Activated CD8-positive, alpha-beta T cell treated with anti-CD3 and anti-CD28 coated beads, Interleukin-2, amount 10 ng/mL, durations not matched to agents 7 days and 5 days (primary cell): Measurements from ENCODE around the gene ADCY9. TPM values are rescaled to one million over a fixed set of nuclear protein-coding genes. Genes with fewer than 3 reads are reported as not detected.

Experiments
- ATAC-seq: fragments of 150-1000 bp; cut with Tn5 transposase; one replicate; pipeline ENCODE4 v1.10.0; 2021; ENCODE audit warnings: moderate library complexity
- CTCF ChIA-PET: fragments of 350-600 bp; sonication (Branson Sonifier 250); formaldehyde crosslinking; loops from one replicate; lab custom pipeline; 2021; ENCODE audit warnings: antibody characterized with exemption; lab: Charles Lee
- POLR2A ChIA-PET: fragments of 350-600 bp; sonication (Branson Sonifier 250); formaldehyde crosslinking; loops from one replicate; lab custom pipeline; 2021; ENCODE audit warnings: antibody characterized with exemption; lab: Charles Lee
- DNase-seq: peaks from one replicate; pipeline ENCODE4 v3.0.0-alpha.2; 2020
- H3K27ac Mint-ChIP-seq: one replicate; pipeline ENCODE4 v1.8.0; 2021; ENCODE audit warnings: mild to moderate bottlenecking, mixed read lengths
- H3K27me3 Mint-ChIP-seq: one replicate; pipeline ENCODE4 v1.8.0; 2021; ENCODE audit warnings: low read depth, mixed read lengths
- H3K36me3 Mint-ChIP-seq: one replicate; pipeline ENCODE4 v1.8.0; 2021; ENCODE audit warnings: low read depth, mixed read lengths
- H3K4me1 Mint-ChIP-seq: one replicate; pipeline ENCODE4 v1.8.0; 2021; ENCODE audit warnings: low read depth, mixed read lengths
- H3K4me3 Mint-ChIP-seq: one replicate; pipeline ENCODE4 v1.8.0; 2021; ENCODE audit warnings: mild to moderate bottlenecking, mixed read lengths
- H3K9me3 Mint-ChIP-seq: one replicate; pipeline ENCODE4 v1.8.0; 2022; ENCODE audit warnings: mixed read lengths; ENCODE audit not compliant: insufficient read depth
- total RNA-seq, 2 experiments: library from RNA; stranded (reverse); gene quantifications; one replicate each; pipeline ENCODE4 v1.2.3, GENCODE V29; 2021

ADCY9 gene
- total RNA-seq, 2 experiments from 2014 or later = 6.2 to 6.3 TPM

- no peaks in the 10 kb centered on the region for H3K9me3 Mint-ChIP-seq
Observed at GRCh38 chr16:4103745-4104144, 12.5 kb downstream of the ADCY9 start.

DNA sequence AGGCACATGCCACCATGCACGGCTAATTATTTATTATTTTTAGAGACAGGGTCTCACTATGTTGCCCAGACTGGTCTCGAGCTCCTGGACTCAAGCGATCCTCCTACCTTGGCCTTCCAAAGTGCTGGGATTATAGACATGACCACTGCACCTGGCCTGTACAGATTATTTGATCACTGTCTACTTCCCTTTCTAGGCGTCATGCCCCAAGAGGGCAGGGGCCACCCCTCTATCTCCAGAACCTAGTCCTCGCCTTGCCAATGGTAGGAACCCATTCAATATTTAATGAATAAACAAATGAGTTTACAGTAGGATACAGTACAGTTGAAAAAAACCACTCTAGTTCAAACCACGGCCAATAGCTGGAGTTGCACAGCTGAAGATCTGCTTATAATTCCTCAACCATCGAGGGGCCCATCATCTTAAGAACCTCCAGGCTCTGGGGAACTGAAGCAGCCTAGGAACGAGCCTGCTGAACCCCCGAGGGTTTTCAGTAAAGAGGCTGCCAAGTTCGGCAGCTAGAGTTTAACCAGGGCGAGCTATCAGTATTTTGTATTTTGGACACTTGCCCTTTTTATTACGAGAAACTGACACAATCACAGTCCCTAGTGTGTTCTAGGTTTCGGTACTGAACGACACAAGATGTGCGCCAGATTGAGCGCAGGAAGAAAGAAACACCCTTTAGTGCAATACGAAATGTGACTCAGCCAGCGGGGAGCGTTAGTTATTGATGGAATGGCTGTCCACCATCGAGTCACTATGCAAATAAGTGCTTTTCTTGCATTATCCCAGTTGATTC is 14.6 kb downstream of the ADCY9 start:
- H3K4me3 Mint-ChIP-seq = no peak overlapping the region

More at GRCh38 chr16:4103745-4104144, 12.5 kb downstream of the ADCY9 start:
- DNase-seq (no peak), ATAC-seq (no peak)
- Mint-ChIP-seq H3K27ac (no peak overlapping the region), H3K4me3 (no peak overlapping the region), H3K4me1 (no peaks in the 10 kb centered on the region), H3K27me3 (no peaks in the 10 kb centered on the region), H3K36me3 (peaks cover 3% of the 10 kb centered on the region)
- POLR2A ChIA-PET = no interaction called here
- CTCF ChIA-PET = no interaction called here

DNA sequence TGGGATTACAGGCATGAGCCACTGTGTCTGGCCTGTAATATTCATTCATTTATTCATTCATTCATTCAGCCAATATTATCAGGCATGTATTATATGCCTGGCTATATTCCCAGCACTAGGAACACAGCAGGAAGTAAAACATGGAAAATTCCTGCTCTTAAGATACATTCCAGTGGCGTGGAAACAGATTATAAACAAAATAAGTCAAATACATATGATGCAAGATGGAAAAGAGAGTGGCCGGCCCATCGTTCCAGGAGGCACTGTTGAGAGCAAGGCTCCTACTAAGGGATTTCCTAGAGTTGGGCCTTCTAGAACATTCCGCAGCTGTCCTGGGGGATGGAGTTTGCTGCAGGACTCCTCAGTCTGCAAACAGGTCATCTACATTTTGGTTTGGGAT is 17.7 kb downstream of the ADCY9 start:
- ATAC-seq (no peak), DNase-seq (no peak)
- H3K27ac Mint-ChIP-seq = no peak overlapping the region
- ChIA-PET CTCF (no interaction called here), POLR2A (no interaction called here)
- peaks cover 3% of the 10 kb centered on the region for H3K36me3 Mint-ChIP-seq
- no peaks in the 10 kb centered on the region for H3K27me3 Mint-ChIP-seq
- no peak overlapping the region for H3K4me3 Mint-ChIP-seq
- no peaks in the 10 kb centered on the region for H3K4me1 Mint-ChIP-seq
- no peaks in the 10 kb centered on the region for H3K9me3 Mint-ChIP-seq

More for the DNA sequence above, 14.6 kb downstream of the ADCY9 start:
- DNase-seq (no peak), ATAC-seq (no peak)
- no peaks in the 10 kb centered on the region for H3K9me3 Mint-ChIP-seq
- peaks cover 3% of the 10 kb centered on the region for H3K36me3 Mint-ChIP-seq
- no peaks in the 10 kb centered on the region for H3K27me3 Mint-ChIP-seq
- POLR2A ChIA-PET = no interaction called here
- no peak overlapping the region for H3K27ac Mint-ChIP-seq
- CTCF ChIA-PET = interaction anchor here (1.0 kb wide), 1 partner anchor 153 kb away, joined by 3 read pairs; no protein-coding TSS in a partner anchor
- H3K4me1 Mint-ChIP-seq = no peaks in the 10 kb centered on the region

GRCh38 chr16:4097826-4098240 is 18.4 kb downstream of the ADCY9 start:
- ChIA-PET POLR2A (no interaction called here), CTCF (no interaction called here)
- ATAC-seq (no peak), DNase-seq (no peak)
- Mint-ChIP-seq H3K9me3 (no peaks in the 10 kb centered on the region), H3K4me3 (no peak overlapping the region), H3K36me3 (peaks cover 3% of the 10 kb centered on the region), H3K27ac (no peak overlapping the region), H3K4me1 (no peaks in the 10 kb centered on the region), H3K27me3 (no peaks in the 10 kb centered on the region)

- Mint-ChIP-seq H3K27ac (no peak overlapping the region), H3K36me3 (no peaks in the 10 kb centered on the region), H3K4me1 (no peaks in the 10 kb centered on the region), H3K4me3 (no peak overlapping the region), H3K27me3 (no peaks in the 10 kb centered on the region), H3K9me3 (no peaks in the 10 kb centered on the region)
- POLR2A ChIA-PET = no interaction called here
- DNase-seq = no peak
- ATAC-seq = no peak
- CTCF ChIA-PET = interaction anchor here (1.6 kb wide), 1 partner anchor 113 kb away, joined by 6 read pairs; no protein-coding TSS in a partner anchor
Observed at GRCh38 chr16:4096509-4096908, 19.7 kb downstream of the ADCY9 start.

DNA sequence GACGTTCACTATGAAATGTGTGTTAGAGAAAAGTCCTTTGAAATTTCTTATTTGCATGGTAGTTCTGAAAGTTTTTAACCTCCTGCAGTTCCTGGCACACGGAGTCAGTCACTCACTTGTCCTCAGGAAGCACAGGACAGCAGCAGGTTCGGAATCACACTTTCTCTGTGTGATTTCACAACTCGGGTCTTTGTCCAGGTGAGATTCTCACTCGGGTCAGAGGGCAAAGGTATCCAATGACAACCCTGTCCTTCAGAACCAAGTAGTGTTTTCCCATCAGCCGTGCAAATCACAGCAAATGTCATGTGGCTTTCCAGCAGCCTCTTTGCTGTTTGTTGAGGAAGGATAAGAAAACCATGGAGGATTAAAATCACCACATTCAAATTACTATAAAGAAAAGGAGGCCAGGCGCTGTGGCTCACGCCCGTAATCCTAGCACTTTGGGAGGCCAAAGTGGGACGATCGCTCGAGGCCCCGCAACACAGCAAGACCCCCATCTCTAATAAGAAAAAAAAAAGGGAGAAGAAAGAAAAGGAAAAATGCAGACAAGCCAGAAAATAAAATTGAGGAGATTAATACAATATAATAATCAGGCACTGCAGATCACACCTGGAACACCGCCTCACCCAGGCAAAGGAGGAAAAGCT is 22.0 kb downstream of the ADCY9 start:
- no peak overlapping the region for H3K27ac Mint-ChIP-seq
- H3K9me3 Mint-ChIP-seq = no peaks in the 10 kb centered on the region
- H3K4me1 Mint-ChIP-seq = peaks cover 5% of the 10 kb centered on the region
- DNase-seq (no peak), ATAC-seq (no peak)
- POLR2A ChIA-PET = no interaction called here
- no peaks in the 10 kb centered on the region for H3K27me3 Mint-ChIP-seq
- no peak overlapping the region for H3K4me3 Mint-ChIP-seq
- no peaks in the 10 kb centered on the region for H3K36me3 Mint-ChIP-seq
- CTCF ChIA-PET = interaction anchor here (1.1 to 1.8 kb wide), 3 partner anchors 27 to 159 kb away, joined by 3 to 5 read pairs (median 4); no protein-coding TSS in a partner anchor

DNA sequence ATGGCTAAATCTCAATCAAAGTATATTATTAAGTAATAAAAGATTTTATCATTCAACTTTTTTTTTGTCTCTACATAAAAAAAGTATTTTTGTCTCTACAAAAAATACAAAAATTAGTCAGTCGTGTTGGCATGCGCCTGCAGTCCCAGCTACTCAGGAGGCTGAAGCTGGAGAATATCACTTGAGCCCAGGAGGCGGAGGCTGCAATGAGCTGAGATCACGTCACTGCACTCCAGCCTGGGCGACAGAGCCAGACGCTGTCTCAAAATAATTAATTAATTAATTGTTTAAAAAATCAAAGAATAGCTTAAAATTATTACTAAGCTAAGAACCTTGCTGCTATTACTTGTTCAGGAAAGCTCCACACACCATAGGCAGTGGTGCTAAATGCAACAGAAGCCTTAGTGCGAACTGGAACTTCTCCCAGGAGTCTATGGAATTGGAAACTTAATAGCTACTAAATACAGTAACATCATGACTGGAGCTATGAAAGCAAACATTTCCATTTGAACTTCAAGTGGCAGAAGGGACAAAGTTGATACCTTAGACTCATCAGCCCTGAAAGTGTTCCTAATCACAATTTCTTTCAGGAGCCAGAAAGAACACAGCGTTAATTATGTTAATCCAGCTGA is 22.6 kb downstream of the ADCY9 start:
- H3K27ac Mint-ChIP-seq = no peak overlapping the region
- no peaks in the 10 kb centered on the region for H3K36me3 Mint-ChIP-seq
- H3K27me3 Mint-ChIP-seq = no peaks in the 10 kb centered on the region
- DNase-seq (no peak), ATAC-seq (no peak)
- ChIA-PET CTCF (interaction anchor here (1.1 to 1.8 kb wide), 4 partner anchors 12 to 160 kb away, joined by 3 to 5 read pairs (median 4); no protein-coding TSS in a partner anchor), POLR2A (no interaction called here)
- no peak overlapping the region for H3K4me3 Mint-ChIP-seq
- no peaks in the 10 kb centered on the region for H3K9me3 Mint-ChIP-seq
- peaks cover 5% of the 10 kb centered on the region for H3K4me1 Mint-ChIP-seq

DNA sequence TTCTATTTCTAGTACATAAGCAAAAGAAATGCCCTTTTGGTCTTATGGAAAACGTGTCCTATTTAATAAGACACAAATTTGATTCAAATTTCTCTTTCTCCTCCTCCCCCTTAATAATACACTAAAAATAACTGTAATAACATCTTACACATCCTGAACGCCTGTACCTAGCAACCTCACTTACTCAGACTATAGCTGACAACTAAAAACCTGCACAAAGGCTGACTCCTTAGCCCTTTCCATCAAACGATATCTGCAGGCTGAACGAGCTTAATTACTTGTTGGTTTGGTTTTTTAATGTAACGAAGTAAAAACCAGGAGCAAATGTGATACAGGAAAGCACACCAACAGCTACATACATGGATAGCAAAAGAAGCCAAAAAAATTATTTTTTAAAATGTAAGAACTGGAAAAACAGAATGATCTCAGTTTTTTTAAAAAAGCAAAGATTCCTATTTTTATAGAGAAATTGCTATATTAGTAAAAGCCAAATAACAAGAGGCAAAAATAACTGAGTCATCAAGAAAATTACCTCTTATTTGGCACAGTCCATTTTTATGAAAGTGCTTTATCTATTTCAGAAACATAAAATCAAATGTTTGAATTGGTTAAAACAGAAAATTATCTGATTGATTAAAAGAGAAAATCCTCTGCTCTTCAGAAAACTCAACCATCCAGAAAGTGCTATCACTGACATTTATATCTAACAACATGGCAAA is 23.5 kb downstream of the ADCY9 start:
- Mint-ChIP-seq H3K4me1 (peaks cover 5% of the 10 kb centered on the region), H3K4me3 (no peak overlapping the region), H3K9me3 (no peaks in the 10 kb centered on the region), H3K27me3 (no peaks in the 10 kb centered on the region), H3K36me3 (no peaks in the 10 kb centered on the region), H3K27ac (no peak overlapping the region)
- ChIA-PET POLR2A (no interaction called here), CTCF (interaction anchor here (1.1 to 1.8 kb wide), 3 partner anchors 11 to 161 kb away, joined by 4 to 5 read pairs (median 4); no protein-coding TSS in a partner anchor)
- no peak for ATAC-seq
- DNase-seq = no peak

- H3K4me1 Mint-ChIP-seq = peaks cover 5% of the 10 kb centered on the region
- no peaks in the 10 kb centered on the region for H3K27me3 Mint-ChIP-seq
- DNase-seq (no peak), ATAC-seq (no peak)
- H3K4me3 Mint-ChIP-seq = no peak overlapping the region
- CTCF ChIA-PET = interaction anchor here (1.3 kb wide), 1 partner anchor 162 kb away, joined by 6 read pairs; no protein-coding TSS in a partner anchor
- H3K9me3 Mint-ChIP-seq = no peaks in the 10 kb centered on the region
- no peaks in the 10 kb centered on the region for H3K36me3 Mint-ChIP-seq
- H3K27ac Mint-ChIP-seq = no peak overlapping the region
- POLR2A ChIA-PET = no interaction called here
Observed at GRCh38 chr16:4091240-4092012, 24.8 kb downstream of the ADCY9 start.

- Mint-ChIP-seq H3K4me1 (peaks cover 5% of the 10 kb centered on the region), H3K36me3 (no peaks in the 10 kb centered on the region), H3K27ac (no peak overlapping the region), H3K9me3 (no peaks in the 10 kb centered on the region), H3K27me3 (no peaks in the 10 kb centered on the region), H3K4me3 (no peak overlapping the region)
- ChIA-PET POLR2A (no interaction called here), CTCF (interaction anchor here (1.3 kb wide), 1 partner anchor 163 kb away, joined by 6 read pairs; no protein-coding TSS in a partner anchor)
- ATAC-seq (no peak), DNase-seq (no peak)
Observed at GRCh38 chr16:4090351-4090851, 25.8 kb downstream of the ADCY9 start.
